GM21576 (cell line): ENCODE measurements around the gene CELSR1.

Source experiments
- ATAC-seq: cut with Tn5 transposase; IDR thresholded peaks from one replicate; pipeline ENCODE4 v1.9.1; 2021; ENCODE audit warnings: mild to moderate bottlenecking, moderate library complexity; ENCODE audit not compliant: unreplicated experiment

CELSR1 gene

GRCh38 chr22:46551996-46552395, 14.6 kb upstream of the CELSR1 start:
- ATAC-seq = no peak

DNA sequence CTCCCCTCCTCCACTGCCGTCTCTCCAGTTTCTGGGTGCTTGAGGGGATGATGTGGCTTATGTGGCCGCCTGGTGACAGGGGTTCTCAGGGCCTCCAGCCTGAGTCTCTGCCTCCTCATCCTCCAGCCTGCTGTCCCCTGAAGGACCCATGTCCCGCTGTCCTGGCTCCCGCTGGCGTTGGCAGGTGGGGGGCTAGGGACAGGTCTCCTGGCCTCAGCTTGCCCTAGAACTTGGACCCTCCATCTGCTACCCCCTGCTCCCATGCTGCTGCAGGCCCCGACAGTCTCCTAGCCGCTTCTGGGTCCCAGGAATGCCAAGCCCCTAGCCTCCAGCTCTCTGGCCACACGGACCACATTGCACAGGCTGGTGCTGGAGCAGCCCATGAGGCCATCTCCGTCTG, 13.9 kb upstream of the CELSR1 start:
- ATAC-seq = no peak

GRCh38 chr22:46549971-46550641, 12.7 kb upstream of the CELSR1 start:
- ATAC-seq = no peak

GRCh38 chr22:46549563-46549840, 12.1 kb upstream of the CELSR1 start:
- ATAC-seq = no peak

DNA sequence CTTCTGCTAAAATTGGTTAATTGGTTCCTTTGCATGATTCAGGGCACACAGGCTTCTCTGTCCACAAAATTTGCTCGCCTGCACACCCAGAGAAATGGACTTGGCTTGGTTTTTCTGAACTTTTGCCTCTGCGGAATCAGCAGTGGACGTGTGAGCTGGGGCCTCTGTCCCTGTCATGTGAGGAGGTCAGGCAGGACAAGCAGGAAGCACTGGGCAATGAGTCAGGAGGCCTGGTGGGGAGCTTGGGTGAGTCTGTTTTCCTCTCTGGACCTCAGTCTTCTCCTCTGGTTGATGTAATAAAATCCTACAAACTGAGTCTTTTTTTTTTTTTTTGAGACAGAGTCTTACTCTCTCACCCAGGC, 10.4 kb upstream of the CELSR1 start:
- ATAC-seq = no peak

DNA sequence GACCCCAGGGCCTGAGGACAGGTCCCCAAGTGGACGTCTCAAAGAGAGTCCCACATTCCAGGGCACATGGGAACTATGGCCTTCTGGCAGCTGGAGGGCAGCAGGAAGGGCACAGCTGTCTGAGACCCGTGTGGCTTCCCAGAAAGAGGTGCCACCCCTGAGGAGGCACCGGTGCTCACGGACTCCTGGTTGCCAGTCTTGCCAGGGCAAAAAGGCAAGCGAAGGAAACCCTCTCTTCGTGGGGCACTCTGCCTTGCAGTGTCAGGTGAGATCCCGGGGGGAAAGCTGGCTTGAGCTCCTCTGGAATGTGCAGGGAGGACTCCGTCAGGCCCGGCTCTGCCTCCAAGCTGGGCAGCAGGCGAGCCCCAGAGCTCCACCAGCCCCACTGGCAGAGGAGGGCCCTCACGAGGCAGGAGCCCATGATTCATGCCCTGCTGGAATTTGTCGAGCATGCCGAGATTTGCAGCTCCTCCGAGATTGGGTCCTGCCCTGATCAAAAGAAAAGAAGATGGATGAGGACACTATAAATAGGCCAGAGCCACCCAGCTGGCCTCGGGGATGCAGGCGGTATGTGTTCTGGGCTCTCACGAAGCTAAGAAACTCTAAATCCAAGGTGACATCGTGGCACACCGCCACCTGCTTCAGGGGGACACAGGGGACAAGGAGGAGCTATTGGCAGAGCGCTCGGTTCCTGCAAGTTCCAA, 9.9 kb upstream of the CELSR1 start:
- ATAC-seq = no peak

- no peak for ATAC-seq
Measured at GRCh38 chr22:46546466-46547178, 9.2 kb upstream of the CELSR1 start.

GRCh38 chr22:46545086-46545792, 7.8 kb upstream of the CELSR1 start:
- ATAC-seq = no peak

- ATAC-seq = no peak
Measured at GRCh38 chr22:46542011-46542985, 4.9 kb upstream of the CELSR1 start.

DNA sequence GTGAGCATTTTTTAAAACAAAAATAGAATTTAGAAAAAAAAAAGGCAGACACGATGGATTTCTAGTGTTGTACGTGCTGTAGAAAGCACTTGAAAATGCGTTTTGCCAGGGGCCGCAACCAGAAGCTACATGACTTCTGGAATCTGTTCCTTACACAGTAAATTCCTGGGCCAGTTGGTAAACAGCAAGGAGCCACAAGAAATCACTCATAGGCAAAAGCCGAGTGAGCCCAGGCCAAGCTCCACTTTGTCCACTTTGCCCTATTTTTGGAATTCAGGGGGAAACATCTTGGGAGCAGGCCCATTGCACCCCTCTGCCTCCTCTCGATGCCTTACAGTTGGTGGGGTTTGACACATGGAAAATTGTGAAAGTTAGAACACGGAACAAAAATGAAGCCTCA, 4.1 kb upstream of the CELSR1 start:
- ATAC-seq = no peak

DNA sequence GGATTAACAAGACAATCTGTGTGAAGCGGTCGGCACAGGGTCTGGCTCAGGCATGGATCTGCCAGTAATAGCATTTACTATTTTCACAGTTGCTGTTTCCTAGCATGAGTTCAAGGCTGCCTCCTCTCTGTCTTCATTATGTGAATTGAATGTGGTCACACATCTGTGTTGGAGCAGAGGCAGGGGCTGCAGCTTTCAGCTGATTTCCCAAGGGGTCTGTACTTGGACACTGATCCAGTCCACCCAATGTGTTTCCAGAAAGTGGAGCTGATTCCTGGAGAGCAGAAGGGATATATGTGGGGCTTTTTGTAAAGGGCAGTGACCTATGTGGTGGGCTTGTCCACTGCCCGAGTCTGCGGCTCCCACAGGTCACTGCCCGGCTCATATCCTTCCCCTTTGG, 3.5 kb upstream of the CELSR1 start:
- ATAC-seq = no peak

DNA sequence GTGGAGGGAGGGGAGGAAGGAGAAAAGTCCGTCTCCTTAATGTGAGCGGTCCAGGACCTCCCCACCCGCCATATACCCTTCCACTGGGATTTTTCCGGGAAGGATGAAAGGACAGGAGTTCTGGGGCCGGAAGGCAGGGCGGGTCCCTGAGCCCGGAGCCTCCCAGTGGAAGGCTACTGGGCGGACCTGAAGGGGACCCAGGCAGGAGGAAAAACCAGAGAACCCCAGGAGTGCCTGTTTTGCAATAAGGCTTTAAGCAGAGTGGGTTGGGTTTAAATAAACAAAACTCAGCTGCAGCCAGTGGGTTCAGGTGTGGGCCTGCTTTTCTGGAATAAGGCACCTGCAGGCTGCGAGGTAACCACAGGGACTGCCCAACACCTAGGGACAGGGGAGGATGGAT, 1.7 kb upstream of the CELSR1 start:
- no peak for ATAC-seq

- ATAC-seq = no peak
Measured at GRCh38 chr22:46538814-46539160, 1.4 kb upstream of the CELSR1 start.

DNA sequence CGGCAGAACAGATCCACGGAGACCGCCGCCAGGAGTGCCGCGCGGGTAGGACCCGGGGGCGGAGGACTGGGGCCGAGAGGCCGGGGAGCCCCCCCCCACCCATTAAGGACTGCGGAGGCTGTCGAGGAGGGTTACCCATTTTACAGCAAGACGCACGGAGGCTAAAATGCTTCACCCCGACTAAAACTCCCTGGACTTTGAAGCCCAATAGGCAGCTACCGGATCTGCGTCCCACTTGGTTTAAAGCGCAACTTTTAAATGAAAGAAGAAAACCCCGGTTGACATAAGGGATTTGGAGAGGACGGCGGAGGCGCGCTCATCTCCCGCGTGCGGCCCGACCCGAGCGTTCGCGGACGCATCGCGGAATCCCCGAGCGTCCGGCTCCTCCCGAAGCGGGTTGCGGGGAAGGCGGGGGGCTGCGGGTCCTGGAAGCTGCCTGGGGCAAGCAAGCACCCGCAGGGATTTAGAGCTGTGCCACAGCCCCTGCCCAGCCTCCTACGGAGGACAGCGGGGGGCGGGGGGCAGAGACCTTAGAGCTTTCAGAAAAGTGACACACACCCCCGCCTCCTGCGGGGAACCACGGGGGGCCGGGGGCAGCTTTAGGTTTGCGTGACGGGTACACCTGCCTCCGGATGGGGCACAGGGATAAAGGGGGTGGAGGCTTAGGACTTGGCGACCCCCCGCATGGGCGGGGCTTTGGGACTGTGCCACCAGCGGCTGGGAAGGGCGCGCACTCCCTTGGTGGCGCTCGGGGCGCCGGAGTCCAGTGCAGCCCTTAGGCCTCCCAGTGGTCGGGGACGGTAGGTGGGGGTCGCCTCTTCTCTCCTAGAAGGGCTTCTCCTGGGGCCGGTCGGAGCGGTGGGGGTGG, 760 bp upstream of the CELSR1 start:
- ATAC-seq = no peak

DNA sequence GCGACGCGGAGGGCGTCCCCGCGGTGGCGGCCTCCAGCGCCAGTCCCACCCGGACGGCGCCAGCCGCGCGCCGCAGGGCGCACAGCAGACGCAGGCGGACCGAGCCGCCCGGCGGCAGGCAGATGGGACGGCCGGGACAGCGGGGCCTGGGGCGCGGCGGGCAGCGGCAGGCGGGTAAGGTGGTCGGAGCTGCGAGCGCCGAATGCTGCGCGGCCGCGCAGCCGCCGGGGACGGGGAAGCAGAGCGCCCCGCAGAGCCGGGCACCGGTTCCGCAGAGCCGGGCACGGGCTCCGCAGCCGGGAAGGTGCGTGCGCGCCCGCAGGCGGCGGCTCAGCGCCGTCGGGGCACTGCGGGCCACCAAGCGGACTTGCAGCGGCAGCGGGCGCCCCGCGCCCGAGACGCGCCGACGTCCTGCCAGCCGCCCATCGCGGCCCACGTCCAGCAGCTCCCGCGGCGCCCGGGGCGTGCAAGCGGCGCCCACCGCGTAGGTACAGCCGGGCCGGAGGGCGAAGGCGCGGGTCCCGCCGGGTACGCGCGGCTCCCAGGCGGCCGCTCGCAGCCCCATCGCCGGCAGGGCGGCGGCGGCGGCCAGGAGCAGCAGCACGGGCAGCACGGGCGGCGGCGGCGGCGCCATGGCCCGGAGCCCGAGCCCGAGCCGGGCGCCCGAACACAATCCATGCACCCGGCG, 739 bp downstream of the CELSR1 start:
- no peak for ATAC-seq

- no peak for ATAC-seq
Measured at GRCh38 chr22:46535876-46536536, 1.4 kb downstream of the CELSR1 start.

- ATAC-seq = no peak
Measured at GRCh38 chr22:46534901-46535630, 2.4 kb downstream of the CELSR1 start.

- ATAC-seq = no peak
Measured at GRCh38 chr22:46534177-46534776, 3.1 kb downstream of the CELSR1 start.
